GM21367 (cell line): ENCODE measurements around the gene EFHC1.
"Not testable (repeated sequence)": the region's sequence is repeated elsewhere in the genome, so short reads cannot be mapped to it uniquely, and the experiment has no call there.

Source experiments
- ATAC-seq: cut with Tn5 transposase; IDR thresholded peaks from one replicate; pipeline ENCODE4 v1.9.1; 2021; ENCODE audit not compliant: unreplicated experiment

Gene EFHC1

DNA sequence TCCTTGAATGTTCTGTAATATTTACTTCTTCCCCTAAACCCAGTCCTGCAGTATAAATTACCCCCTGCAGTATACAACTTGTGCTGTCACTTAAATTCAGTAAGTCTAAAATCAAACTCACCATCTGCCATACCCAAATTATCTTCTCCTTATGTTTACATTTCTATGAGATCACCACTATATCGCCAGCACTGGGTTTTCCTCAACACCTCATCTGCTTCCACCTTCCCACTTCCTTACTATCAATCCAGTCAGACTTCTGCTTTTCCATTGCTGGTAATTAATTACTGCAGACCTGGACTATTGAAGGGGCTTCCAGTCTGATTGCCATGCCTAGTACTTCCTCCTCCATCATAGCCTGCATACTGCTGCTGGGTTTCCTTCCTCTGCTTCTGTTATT is 15.2 kb downstream of the EFHC1 start:
- ATAC-seq = no peak

DNA sequence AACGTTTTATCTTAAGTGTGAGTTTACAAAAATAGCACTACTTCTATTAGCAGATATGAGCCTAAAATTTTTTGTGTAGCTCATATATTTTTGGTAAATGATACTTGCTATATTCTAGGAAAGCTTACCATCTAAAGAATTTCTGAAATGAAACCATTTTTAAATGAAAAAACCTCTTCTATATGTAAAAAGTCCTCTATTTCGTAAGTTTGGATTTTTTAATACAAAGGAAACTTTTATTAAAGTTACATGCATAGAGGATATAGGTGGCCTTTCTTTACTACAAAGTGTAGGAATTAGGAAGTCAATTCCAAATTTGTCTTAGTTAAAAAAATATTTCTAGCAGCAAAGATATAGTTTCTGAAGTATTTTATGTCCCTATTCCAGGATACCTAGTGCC is 18.8 kb downstream of the EFHC1 start:
- ATAC-seq = no peak

DNA sequence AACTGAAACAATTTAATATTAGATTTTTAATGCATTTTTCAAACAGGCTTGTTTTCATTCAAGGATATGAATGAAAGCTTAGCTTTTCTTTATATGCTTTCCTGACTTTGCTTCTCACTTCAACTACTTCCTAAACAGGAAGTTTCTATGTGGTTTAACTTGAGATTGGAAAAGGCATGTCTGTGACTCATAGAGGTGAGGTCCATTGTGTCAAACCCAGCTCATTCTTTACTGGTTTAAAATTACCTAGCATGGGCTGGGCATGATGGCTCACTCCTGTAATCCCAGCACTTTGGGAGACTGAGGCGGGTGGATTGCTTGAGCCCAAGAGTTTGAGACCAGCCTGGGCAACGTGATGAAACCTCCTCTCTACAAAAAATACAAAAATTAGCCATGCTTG is 34.4 kb downstream of the EFHC1 start:
- no peak for ATAC-seq

DNA sequence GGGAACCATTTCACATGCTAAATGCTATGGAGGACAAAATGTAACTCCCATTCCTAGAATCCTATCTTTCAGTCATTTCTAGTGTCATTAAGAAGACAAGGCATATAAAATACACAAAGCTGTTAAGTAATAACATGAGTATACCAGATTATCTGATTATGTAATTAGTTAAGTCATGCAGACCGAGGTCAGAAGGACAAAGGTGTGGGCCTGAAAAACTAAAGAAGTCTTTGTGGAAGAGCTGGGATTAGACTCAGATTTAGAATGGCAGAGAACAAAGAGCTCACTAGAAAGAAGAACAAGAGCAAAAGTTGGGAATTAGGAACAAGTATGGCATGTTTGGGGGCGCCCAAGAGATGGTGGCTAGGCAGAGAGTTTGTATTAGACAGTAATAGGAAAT is 37.0 kb downstream of the EFHC1 start:
- ATAC-seq = no peak

DNA sequence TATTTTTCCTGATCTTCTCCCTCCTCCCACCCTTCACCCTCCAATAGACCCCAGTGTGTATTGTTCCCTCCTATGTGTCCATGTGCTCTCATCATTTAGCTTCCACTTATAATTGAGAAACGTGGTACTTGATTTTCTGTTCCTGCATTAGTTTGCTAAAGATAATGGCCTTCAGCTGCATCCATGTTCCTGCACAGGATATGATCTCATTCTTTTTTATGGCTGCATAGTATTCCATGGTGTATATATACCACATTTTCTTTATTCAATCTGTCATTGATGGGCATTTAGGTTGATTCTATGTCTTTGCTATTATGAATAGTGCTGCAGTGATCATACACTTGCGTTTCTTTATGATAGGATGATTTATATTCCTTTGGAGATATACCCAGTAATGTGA is 41.1 kb downstream of the EFHC1 start:
- not testable (repeated sequence) for ATAC-seq

DNA sequence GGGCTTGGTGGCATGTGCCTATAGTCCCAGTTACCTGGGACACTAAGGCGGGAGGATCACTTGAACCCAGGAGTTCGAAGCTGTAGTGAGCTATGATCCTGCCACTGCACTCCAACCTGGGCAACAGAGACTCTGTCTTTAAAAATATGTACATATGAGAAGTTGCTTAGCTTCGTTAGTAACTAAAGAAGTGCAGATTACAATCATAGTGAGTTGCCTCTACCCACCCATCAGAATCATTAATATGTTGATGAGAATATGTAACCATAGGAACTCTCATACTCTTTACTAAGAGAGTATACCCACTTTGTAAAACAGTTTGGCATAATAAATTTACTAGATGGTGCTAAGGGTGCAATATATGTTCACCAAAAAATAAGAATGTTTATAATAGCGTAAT is 54.0 kb downstream of the EFHC1 start:
- ATAC-seq = no peak

DNA sequence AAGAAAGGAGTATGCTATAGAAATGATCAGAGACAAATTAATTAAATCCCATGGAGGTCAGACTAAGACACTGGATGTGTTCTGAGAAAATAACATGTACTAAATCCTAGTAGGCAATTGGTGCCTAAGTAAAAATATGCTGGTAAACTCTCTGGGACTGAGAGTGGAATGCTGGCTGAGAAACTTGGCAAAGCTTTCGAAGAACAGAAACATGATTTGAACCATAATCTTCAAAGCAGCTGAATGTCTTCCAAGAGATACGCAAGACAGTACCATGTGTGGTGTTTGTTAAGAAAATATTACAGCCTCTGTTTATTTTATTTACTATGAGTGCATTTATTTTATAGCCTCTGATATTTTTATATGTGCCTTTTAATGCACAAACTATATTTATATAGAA is 55.2 kb downstream of the EFHC1 start:
- ATAC-seq = no peak

DNA sequence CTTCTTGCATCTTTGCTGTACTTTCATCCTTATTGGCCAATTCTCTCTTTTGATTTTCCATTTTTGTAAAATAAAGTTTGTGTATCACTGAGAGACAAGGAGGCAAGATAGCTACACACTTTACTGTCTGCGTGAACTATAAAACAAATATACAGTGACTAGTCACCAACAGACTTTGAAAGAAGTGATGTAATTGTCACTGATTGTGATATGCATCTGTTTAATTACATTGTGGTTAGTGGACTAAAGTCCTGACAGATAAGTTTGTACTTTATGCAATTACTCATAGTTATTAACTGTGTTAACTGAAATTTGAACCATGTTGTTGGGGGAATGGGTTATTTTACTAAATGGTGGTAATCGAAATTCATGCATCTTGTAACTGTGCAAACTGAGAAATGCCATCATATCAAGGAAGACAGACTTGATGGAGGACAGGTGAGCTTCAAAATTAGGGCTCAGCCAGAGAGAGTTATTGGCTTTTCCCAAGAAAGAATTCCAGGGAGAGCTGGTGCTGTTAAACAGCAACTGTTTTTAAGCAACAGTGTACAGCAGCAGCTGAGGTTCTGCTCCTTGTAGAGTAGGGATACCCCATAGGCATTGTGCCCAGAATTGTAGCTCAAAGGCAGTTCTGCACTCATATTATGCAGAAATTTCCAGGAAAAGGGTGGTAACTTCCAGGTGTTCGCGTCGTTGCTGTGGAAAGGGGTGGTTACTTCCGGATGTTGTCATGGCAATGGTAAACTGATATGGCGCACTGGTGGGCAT is 62.9 kb downstream of the EFHC1 start:
- ATAC-seq = no peak

DNA sequence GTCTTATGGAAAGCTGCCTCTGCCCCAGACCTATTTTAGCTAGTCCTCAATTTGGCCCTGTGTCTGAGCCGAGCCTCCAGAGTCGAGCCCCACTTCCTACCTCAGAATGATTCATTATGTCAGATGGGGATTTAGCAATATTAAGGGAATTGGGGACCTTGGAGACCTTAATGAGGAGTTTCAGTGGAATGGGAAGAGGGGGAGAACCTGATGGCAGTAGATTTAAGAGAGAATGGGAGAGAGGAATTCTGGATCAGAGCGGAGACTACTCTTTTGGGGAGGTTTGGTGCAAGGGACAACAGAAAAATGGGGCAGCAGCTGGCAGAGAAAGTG is 63.5 kb downstream of the EFHC1 start:
- no peak for ATAC-seq

DNA sequence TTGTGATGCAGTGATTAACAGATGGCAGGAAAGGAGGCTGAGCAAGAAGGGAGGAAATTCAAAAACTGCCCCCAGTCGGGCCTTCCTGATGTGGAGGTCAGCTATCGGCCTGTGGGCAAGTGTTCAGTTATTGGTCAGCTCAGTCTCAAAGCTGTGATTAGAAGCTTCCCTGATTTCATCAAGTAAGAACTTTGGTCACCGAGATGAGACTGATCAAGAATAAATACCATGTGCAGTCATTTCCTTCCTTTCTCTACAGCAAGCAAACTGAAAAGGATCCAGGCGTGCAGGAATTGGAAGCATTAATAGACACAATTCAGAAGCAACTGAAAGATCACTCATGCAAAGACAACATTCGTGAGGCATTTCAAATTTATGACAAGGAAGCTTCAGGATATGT is 69.7 kb downstream of the EFHC1 start:
- no peak for ATAC-seq

DNA sequence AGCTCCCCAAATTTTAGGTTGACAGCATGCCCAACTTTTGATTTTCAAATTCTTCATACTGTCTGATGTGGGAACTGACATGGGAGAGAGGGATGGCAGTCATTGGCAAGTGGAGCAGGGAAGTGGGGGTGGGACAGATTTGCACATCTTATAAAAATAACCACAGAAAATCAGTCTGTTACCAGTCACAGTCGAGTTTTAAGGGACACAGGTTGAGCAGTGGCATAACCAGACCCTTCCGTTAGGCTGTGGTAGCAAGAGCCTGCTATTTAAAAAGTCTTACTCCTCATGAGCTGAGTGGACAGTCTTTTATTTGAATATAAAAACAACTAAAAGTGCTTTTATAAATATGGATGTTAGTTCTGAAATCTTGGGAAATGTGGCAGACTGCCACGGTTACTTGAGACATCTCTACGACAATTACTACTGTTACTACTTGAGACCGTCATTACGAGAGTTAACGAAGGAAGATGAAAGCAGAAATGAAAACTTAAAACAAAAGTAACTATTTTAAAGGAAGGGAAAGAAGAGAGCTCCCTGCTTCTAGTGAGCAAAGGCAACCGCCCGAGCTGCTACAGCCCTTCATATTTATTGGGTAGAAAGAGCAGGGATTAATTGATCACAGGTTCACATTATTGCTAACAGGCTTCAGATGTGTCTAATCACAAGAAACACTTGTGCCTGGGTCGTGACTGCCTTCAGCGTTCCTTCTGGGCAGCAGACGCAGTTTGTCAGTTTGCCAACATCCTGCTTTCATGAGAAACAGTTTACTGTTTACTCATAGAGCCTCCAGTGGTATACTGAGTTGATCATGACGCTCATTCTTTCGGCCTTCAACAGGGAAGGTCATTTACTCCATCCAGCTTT is 71.3 kb downstream of the EFHC1 start:
- peak; percentile 70 for ATAC-seq

DNA sequence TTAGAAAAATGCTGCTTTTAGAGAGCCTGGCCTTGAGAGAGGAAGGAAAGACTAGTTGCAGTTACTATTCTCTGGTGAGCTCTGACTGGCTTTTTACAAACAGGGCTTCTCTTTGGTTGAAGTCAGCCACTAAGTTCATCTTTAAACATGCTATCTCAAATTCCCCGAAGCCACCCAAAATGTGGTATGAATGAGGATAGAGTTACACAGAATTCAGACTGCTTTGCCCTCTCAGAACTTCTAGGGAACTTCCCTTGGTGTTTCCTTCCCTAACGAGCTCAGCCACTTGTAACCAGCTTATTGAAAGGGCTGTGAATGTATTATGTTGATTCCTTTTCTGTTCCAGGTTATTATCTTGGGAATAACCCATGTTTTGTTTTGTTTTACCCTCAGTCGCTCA is 73.5 kb downstream of the EFHC1 start:
- no peak for ATAC-seq

DNA sequence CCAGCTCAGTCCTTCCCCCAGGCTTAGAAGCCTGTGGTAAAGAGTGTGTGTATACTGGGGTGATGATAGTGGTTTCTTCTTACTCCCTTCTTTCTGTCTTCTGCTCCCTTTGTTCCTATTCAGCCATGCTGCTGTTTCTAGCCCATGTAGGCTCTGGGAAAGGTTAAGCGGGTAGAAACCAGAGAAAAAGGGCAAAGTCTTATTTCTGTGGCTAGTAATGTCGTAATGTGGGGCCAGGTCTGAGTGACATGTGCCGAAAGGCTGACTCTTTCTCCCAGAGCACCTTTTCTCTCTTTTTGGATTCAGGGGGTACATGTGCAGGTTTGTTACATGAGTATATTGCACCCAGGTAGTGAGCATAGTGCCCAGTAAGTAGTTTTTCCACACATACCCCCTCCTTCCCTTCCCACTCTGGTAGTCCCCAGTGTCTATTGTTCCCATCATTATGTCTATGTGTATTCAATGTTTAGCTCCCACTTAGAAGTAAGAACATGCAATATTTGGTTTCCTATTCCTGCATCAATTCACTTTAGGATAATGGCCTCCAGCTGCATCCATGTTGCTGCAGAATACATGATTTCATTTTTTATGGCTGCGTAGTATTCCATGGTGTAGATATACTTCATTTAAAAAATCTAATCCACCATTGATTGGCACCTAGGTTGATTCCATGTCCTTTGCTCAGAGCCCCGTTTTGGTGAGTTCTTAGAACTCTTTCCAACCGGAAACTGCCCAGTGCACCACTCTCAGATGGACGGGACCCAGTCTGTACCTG is 74.3 kb downstream of the EFHC1 start:
- ATAC-seq = no peak

DNA sequence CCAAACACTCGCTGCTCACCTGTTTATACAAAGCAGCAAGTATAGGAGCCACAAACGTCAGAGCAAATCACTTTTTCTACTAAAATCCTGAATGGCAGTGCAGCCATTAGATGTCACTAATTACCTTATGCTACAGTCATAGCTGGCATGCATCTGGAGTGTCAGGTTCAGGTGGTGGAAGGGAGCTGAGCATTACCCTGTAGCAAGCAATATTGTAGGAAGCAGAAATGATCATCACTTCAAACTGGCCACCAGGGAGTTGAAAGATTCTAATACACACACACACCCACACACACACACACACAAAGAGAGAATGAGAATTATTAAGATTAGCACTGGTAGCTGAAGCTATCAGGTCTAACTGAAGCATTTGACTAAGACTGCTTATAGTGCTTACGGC is 75.8 kb downstream of the EFHC1 start:
- ATAC-seq = no peak

DNA sequence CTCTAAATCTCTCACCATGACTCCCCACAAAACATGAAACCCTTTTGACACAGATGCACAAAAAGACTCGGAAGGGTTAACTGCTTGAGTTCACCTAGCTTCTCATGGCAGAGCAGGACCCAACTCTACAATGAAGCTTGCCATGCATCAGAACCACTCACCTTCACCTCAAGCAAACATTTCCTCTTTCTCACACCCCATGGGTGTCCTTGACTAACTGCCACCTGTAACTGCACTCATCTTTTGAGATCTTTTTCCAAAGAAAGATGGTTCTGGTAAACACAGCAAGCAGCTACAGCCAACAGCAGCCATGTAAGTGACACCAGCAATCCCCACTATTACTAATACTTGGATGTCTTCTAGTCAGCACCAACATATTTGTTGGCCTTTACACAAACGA is 76.5 kb downstream of the EFHC1 start:
- ATAC-seq = no peak

DNA sequence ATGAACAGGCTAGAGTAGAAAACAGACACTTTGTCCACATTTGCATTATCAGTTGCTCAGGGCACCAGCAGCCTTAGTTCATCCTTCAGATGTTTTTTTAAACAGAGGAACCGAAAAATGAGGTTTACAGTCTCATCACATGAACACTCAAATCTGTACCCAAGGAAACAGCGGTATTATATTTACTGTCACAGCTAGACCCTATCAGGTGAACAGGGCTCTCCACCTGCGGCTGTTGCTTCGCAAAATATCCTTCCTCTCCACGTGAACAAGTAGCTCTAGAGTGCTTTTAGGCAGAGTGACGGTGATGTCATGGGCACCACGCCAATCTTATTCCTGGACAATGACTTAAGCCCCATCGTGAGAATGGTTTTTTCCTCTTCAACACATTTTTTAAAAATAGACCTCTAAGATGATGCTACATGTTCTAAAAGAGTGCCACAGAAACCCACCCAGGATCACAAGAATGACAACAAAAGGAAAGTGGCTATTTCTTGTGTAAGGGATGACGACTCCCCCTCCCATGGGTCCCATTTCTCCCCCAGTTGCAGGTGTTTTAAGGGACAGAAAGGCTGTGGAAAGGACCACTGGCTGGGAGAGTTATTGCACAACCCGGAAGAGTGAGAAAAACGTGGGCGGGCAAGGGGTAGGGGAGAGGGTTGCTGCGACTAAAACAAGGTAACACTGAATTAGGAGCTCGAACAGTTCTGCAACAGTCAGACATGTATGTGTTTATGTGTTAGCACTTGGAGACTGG is 77.7 kb downstream of the EFHC1 start:
- ATAC-seq = peak; percentile 86

DNA sequence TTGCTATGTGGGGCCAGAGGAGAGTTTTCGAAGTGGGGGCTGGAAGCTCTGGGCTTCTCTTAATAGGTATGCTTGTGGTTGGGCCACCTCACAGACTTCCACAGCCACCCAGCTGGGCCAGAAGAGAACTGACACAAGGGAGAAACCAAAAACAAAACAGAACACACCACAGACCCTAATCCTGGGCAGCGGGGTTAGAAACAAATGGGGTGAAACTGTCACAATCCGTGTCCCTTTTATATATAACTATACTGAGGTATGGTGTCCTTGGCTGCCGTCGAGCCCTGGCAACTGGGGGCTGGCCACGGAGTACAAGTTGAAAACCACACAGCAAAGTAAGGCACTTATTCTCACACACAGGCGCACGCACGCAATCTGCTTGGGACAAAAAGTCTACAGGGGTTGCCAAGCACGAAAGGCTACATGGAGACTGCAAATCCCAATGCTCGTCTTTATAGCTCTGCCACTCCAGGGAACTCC is 78.4 kb downstream of the EFHC1 start:
- peak; percentile 34 for ATAC-seq

DNA sequence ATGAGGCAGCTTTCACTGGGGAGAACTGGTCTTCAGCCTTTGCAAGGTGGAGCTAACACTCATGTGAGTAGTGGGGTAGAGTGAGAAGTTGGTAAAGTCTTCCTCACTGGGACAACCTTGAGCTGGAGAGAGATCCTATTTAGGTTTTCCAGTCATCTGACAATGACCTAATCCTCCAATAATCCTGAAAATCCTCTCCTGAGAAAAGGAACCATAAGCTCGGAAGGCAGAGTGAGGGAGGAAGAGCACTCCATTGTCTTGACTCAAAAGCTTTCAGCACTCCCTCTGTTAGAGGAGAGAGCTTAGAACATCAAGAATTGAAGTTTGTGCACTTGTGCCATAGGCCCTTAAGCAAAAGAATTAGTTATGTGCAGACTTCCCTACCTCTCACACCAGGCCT is 78.9 kb downstream of the EFHC1 start:
- no peak for ATAC-seq

DNA sequence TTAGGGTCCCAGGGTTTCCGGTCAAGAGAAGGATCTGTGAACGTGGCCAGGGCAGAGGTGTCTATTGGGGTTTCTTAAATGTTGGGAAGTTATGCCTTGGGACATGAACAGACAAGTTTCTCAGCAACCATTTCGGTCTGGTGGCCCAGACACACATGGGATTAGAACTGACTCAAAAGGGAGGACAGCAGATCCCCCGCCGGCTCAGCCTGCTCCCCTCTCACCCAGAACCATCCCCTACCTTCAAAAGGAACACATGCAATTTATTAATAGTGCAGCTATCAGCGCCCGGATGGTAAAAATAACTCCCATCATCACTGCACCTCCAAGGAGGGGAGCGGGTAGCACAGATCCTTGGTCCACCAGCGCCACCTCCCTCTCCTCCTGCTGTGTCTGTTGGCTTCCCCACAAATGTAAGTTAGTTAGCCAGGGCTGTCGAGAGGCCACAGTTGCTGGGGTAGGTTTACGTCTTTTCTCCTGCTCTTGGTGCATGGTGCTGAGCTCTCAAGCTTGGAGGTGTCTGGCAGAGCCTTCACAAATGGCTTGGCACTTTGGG is 79.6 kb downstream of the EFHC1 start:
- no peak for ATAC-seq

DNA sequence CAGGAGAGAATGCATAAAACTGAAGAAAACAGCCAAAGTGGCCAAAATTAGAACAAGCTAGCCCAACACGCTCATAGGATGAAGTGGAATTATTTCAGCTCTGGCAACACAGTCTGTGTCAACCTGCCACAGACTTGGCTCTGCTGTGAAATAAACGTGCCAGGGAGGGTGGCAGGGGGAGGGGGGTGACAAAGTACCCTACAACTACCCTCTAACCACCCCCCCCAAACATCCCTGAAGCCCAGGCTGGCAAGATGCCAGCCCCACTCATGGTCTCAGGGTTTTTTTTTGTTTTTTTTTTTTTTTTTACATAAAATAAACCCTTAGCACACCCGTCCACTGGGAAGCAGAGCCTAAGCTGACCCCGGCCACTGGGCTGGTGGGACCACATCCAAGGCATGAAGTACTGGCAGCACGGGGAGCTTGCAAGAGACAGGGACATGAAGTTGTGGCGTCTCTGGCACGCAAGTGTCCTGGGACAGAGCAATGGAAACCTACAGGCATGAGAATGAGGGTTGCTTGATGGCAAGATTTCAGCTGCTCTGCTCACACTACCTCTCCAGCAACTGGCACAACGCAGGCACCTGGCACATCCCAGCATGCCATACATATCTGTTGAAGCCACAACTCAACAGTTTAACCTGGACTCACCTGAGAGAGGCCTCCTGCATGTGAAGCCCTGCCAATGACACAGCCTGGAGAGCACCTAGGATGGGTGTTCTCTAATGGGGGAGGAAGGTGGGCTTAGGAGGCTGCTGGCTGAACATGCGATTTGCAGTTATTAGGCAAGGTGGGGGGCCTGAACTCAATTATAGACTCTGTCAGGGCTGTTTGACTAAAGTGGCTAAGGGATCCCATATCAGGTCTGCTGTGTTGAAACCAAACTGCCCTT is 80.3 kb downstream of the EFHC1 start:
- no peak for ATAC-seq
